ENCODE results near the gene MT4. TPM values are rescaled to one million over a fixed set of nuclear protein-coding genes. Genes with fewer than 3 reads are reported as not detected.

The MT4 gene
- total RNA-seq, 4 donors from 2014 or later: not detected

DNA sequence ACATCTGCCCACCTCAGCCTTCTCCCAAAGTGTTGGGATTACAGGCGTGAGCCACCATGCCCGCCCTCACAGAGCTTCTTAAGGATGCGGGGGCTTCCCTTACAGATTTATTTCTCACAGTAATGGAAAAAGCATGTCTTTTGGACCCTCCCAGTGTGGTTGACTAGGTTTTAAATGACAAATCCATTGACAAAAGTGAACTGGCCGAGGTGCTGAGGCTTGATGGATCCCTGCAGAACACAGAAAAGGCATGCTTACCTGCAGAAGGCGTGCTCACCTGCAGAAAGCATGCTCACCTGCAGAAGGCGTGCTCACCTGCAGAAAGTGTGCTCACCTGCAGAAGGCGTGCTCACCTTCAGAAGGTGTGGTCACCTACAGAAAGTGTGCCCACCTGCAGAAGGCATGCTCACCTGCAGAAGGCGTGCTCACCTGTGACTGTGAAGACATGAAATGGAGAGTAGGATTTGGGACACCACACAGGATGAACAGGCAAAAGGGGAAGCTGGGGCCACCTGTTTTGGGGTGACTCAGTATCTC, 30.0 kb upstream of the MT4 start:
- intact Hi-C loops (cut with DNase I): no loop called here
- Histone ChIP-seq H3K9me3 (no peaks in the 10 kb centered on the region), H3K27me3 (peaks cover 0 to 9% (median 0%) of the 10 kb centered on the region in 4 donors), H3K27ac (no peak overlapping the region), H3K4me3 (no peak overlapping the region), H3K4me1 (peaks cover 0 to 3% (median 0%) of the 10 kb centered on the region in 3 donors), H3K36me3 (no peaks in the 10 kb centered on the region)
- TF ChIP-seq, protein P1, sequence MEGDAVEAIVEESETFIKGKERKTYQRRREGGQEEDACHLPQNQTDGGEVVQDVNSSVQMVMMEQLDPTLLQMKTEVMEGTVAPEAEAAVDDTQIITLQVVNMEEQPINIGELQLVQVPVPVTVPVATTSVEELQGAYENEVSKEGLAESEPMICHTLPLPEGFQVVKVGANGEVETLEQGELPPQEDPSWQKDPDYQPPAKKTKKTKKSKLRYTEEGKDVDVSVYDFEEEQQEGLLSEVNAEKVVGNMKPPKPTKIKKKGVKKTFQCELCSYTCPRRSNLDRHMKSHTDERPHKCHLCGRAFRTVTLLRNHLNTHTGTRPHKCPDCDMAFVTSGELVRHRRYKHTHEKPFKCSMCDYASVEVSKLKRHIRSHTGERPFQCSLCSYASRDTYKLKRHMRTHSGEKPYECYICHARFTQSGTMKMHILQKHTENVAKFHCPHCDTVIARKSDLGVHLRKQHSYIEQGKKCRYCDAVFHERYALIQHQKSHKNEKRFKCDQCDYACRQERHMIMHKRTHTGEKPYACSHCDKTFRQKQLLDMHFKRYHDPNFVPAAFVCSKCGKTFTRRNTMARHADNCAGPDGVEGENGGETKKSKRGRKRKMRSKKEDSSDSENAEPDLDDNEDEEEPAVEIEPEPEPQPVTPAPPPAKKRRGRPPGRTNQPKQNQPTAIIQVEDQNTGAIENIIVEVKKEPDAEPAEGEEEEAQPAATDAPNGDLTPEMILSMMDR (IDR thresholded peaks at IDR 0.05): no peak
- no peak for TF ChIP-seq POLR2A (IDR thresholded peaks at IDR 0.05)
- no peak for DNase-seq
- WGBS, 2 donors: 79 to 86% methylated on average over 6 to 7 of the region's 8 CpGs

DNA sequence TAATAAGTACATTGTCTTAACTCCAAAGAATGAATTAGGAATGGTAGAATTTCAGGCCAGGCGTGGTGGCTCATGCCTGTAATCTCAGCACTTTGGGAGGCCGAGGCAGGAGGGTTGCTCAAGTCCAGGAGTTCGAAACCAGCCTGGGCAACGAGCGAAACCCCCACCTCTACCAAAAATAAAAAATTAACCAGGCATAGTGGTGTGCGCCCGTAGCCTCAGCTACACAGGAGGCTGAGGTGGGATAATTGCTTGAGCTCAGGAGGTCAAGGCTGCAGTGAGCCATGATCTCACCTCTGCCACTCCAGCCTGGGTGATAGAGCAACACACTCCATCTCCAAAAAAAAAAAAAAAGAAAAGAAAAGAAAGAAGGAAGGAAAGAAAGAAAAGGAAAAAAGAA, 26.5 kb upstream of the MT4 start:
- Histone ChIP-seq H3K4me1 (no peaks in the 10 kb centered on the region), H3K27me3 (peaks cover 0 to 9% (median 0%) of the 10 kb centered on the region in 4 donors), H3K27ac (no peak overlapping the region), H3K4me3 (no peak overlapping the region), H3K36me3 (no peaks in the 10 kb centered on the region), H3K9me3 (no peaks in the 10 kb centered on the region)
- WGBS, 2 donors: 91 to 100% methylated on average over 1 to 5 of the region's 7 CpGs
- no peak for TF ChIP-seq POLR2A (IDR thresholded peaks at IDR 0.05)
- TF ChIP-seq, protein P1 (IDR thresholded peaks at IDR 0.05): no peak
- no peak for DNase-seq
- intact Hi-C loops (cut with DNase I): no loop called here

GRCh38 chr16:56539656-56540055, 25.2 kb upstream of the MT4 start:
- Histone ChIP-seq H3K4me3 (no peak overlapping the region), H3K36me3 (no peaks in the 10 kb centered on the region), H3K27ac (no peak overlapping the region), H3K27me3 (peaks cover 0 to 9% (median 0%) of the 10 kb centered on the region in 4 donors), H3K4me1 (no peaks in the 10 kb centered on the region), H3K9me3 (no peaks in the 10 kb centered on the region)
- 44 to 49% methylated on average over 4 of the region's 4 CpGs for WGBS, 2 donors
- DNase-seq: no peak
- TF ChIP-seq, protein P1 (IDR thresholded peaks at IDR 0.05): no peak
- TF ChIP-seq POLR2A (IDR thresholded peaks at IDR 0.05): no peak
- intact Hi-C loops (cut with DNase I): no loop called here

- TF ChIP-seq POLR2A (IDR thresholded peaks at IDR 0.05): no peak
- TF ChIP-seq, protein P1 (IDR thresholded peaks at IDR 0.05): no peak
- WGBS, 2 donors: 0 to 10% methylated on average over 2 of the region's 2 CpGs
- intact Hi-C loops (cut with DNase I): no loop called here
- no peak overlapping the region for H3K4me3 ChIP-seq
- no peaks in the 10 kb centered on the region for H3K36me3 ChIP-seq
- no peak overlapping the region for H3K27ac ChIP-seq
- peaks cover 0 to 12% (median 0%) of the 10 kb centered on the region in 3 donors for H3K4me1 ChIP-seq
- H3K27me3 ChIP-seq: no peaks in the 10 kb centered on the region
- H3K9me3 ChIP-seq: no peaks in the 10 kb centered on the region
- DNase-seq: no peak
These were observed 22.8 kb upstream of the MT4 start for GRCh38 chr16:56542039-56542438.

DNA sequence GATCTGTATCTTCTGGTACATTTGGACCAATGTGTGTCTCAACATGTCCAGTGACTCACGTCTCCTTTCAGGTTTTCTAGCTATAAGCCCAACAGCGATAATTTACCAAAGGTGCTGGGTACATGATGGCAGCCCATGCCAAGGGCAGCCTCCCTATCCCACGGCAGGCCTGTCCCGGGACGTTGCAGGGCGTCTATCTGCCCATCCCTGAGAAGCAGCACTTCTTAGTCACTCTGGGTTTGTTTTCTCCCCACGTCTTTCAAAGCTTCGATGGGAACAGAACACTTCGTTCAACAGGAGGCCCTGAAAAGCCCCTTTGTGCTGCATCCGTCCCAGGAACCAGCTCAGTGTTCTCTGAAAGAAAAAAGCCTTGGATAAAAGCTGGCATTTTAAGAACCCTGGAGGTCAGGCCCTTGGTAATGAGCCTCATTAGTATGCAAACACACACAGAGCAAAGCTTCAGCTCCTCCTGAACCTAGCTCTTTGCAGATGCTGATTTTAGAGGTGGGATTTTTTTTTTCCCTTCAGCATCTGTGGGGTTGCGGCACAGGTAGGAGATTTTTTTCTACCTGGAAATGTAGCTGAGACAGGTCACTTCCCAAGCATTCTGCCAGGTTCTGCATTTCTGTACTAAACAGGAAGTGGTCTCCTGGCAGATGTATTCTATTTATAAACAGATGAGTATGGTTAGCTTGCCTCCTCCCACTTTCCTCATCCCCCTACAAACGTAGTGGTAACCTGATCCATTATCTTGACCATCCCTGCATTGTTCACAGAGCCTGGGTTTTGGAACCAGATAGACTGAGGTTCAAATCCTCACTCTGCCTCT, 17.5 kb upstream of the MT4 start:
- 14 to 28% methylated on average over 11 to 12 of the region's 12 CpGs for WGBS, 2 donors
- H3K27me3 ChIP-seq: no peaks in the 10 kb centered on the region
- H3K4me1 ChIP-seq: peaks cover 9 to 61% (median 23%) of the 10 kb centered on the region in 3 donors
- H3K27ac ChIP-seq: peak overlapping the region; percentile 63 to 82 (median 76)
- H3K4me3 ChIP-seq: no peak overlapping the region
- no peaks in the 10 kb centered on the region for H3K36me3 ChIP-seq
- intact Hi-C loops (cut with DNase I): no loop called here
- peak in 1 of 4 donors; percentile 9 for TF ChIP-seq POLR2A (IDR thresholded peaks at IDR 0.05)
- TF ChIP-seq, protein P1 (IDR thresholded peaks at IDR 0.05): no peak
- no peaks in the 10 kb centered on the region for H3K9me3 ChIP-seq
- no peak for DNase-seq

Data from esophagus squamous epithelium (tissue), 5 donors.